Measurements from ENCODE around the gene FAM168B.

Gene FAM168B

DNA sequence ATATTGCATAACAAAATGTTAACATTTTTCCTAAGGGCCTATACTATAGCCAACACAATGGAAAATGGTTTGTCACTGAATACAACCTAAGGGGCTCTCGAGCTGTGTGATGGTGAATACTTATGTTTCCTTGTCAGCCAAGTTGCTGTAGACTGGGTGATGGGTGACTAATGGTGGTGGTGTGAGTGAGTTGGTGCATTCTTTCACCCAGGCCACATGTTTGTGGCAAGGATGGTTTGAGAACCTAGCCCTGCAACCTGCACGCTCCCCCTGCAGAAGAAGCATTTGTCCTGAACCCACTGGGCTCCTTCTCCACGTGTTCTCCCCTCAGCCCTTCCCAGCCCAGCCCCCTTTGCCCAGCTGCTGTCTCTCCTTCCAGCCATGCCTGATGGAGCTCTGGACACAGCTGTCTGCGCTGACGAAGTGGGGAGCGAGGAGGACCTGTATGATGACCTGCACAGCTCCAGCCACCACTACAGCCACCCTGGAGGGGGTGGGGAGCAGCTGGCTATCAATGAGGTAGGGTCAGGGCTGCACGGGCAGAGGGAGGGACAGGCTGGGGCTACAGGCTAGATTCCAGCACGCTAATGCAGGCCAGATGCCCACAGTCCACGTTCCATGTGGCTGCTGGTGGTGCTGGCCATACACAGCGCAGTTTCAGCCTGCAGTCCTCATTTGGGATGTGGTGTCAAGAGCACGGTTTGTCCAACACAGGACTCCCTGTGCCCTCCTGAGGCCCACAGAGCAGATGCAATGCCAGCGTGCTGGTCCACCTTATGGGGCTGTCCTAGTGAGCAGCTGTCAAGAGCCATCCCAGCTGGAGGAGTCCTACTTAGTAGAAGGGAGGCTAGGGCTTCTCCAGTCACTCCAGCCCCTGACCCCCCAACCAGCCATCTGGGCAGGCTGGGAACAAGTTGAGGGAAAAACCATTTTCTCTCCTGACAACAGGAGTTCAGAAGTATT, 65.4 kb downstream of the FAM168B start:
- in situ Hi-C loops (cut with MboI; ENCODE audit: low sequenced_read_pairs) = no loop called here

DNA sequence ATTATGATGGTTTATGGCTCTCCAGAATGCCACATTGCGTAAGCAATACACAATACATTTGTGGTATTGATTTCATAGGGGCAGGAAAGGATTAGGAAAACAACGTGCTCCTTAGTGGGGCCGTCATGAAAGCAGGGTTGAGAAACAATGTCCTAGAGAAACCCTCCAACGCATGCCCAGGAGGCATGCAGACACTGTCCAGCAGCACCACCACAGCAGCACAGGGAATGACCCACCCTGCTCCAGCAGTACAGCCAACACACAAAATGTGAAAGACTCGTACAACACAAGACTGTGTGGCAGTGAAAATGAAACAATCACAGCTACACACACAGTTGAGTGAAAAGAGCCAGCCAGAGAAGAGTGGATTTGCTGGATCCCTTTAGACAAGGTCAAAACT, 66.3 kb downstream of the FAM168B start:
- in situ Hi-C loops (cut with MboI; ENCODE audit: low sequenced_read_pairs) = no loop called here

DNA sequence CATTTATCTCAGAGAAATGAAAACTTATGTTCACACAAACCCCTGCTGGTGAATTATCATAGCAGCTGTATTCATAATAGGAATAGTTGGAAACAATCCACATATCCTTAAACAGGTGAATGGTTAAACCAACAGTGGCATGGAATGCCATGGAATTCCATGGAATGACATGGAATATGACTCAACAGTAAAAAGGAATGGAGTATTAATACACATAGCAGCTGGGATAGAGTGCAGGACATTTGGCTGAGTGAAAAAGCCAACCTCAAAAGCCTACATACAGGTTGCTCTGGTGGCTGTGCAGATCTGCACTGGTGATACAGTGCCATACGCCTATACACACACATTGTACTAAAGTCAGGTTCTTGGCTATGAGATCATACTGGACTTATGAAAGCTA, 69.5 kb downstream of the FAM168B start:
- in situ Hi-C loops (cut with MboI; ENCODE audit: low sequenced_read_pairs) = no loop called here

DNA sequence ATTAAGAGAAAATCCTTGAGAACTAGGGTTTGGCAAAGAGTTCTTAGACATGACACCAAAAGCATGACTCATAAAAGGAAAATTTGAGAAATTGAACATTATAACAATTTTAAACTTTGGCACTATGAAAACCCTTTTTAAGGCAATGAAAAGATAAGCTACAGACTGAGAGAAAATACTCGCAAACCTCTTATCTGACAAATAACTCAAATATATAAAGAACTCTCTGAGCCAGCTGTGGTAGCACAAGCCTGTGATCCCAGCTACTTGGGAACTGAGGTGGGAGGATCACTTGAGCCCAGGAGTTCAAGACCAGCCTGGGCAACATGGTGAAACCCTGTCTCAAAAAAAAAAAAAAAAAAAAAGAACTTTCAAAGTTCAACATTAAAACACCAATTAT, 70.5 kb downstream of the FAM168B start:
- in situ Hi-C loops (cut with MboI; ENCODE audit: low sequenced_read_pairs) = no loop called here

DNA sequence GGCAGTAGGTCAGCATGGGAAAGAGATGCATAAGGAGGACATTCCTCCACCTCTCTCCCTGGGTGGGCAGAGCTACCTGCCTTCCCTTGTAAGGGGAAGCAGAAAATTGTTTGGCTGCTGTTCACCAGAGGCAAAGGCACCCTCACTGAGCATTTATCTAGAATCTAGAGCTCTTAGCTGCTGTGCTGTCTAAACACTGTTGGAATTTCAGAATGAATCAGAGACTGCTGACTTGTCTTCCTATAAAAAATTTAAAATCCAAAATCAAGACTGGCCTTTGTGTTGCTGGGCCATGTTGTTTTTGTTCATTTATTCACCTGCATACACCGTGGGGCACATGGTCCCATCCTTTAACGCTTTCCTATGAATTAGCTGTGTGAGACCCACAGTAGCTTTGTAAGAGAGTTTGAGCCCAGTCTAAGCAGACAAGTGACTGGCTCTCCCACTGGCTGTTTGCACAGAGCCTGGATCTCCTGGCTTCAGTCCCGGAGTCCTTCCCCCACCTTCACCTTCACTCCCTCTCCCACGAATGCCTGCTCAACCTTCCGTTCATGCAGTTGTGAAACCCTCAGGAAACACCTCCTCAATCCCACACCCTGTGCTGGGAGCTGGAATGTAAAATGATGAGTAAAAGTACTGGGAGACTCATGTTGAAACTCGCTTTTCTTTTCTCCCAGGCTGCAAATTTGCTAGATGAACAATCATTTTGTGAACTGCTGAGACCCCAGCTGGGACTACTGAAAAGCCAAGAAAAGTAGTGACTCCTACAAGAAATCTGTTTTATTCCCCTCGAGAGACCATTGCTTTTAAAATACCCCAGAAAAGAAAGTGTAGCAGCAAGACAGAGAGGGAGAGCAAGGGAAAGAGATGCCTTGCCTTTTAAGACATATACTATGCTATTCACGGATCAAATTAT, 76.2 kb downstream of the FAM168B start:
- in situ Hi-C loops (cut with MboI; ENCODE audit: low sequenced_read_pairs) = no loop called here

DNA sequence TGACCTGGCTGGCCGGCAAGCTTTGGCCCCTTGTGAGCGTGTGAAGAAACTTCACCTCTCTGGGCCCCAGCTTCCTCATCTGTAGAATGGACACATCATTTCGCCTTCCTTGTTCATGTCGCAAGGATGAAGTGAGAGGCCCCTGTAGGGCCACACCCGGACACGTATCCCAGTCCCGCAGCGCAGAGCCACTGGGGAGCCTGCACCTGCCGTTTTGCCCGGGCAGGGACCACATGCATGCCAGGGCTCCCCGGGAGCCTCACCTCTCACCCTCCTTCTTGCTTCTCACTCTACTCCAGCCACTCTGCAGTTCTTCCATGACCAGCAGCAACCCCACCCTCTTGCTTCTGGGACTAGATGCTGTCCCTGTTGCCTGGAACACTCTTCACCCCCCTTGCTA, 77.5 kb downstream of the FAM168B start:
- in situ Hi-C loops (cut with MboI; ENCODE audit: low sequenced_read_pairs) = no loop called here

DNA sequence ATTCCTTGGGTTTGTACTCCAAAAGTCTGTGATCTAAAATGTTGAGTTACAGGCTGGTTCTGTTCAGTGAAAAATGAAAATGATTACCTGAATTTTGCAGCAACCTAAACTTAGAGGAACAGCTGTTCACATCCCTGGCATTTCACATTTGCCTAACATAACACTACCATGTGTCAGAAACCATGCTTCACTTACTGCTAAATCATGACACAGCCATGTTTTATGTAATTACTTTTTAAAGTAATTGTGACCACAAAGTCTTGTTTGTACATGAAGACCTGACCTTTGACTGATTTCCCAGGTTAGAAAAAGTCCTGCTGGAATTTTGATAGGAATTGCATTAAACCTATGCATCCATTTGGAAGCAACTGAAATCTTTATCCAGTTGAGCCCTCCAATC, 79.1 kb downstream of the FAM168B start:
- in situ Hi-C loops (cut with MboI; ENCODE audit: low sequenced_read_pairs) = no loop called here

DNA sequence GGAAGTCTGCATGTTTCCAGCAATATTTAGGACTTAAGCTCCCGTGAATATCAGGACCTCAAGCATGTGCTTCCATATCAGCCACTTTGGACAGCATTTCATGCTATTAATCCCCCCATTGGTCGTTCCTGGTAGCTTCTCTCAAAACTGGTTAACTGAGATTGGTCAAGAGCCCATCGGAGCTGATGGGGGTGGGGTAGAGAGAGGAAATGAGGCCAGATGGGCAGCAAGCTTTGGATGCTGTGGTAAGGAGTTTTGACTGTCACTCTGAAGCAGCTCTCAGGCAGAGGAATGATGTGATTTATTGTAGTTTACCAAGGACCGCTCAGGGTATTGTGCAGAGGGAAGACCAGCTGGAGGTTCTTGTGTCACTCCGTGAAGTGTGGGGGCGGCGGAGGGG, 81.8 kb downstream of the FAM168B start:
- in situ Hi-C loops (cut with MboI; ENCODE audit: low sequenced_read_pairs) = no loop called here

DNA sequence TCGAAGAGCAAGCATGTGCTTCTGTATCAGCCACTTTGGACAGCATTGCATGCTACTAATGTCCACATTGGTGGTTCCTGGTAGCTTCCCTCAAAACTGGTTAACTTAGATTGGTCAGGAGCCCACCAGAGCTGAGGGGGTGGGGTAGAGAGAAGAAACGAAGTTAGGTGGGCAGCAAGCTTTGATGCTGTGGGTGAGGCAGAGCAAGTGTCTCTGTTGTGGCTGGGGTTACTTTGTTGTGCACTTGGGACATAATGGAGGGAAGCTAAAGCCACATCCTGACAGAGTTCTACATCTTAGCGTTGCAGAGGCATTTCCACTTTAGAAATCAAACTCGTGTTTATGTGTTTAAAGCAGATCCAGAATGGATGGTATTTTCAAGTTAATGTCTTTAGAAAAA, 82.7 kb downstream of the FAM168B start:
- in situ Hi-C loops (cut with MboI; ENCODE audit: low sequenced_read_pairs) = no loop called here

DNA sequence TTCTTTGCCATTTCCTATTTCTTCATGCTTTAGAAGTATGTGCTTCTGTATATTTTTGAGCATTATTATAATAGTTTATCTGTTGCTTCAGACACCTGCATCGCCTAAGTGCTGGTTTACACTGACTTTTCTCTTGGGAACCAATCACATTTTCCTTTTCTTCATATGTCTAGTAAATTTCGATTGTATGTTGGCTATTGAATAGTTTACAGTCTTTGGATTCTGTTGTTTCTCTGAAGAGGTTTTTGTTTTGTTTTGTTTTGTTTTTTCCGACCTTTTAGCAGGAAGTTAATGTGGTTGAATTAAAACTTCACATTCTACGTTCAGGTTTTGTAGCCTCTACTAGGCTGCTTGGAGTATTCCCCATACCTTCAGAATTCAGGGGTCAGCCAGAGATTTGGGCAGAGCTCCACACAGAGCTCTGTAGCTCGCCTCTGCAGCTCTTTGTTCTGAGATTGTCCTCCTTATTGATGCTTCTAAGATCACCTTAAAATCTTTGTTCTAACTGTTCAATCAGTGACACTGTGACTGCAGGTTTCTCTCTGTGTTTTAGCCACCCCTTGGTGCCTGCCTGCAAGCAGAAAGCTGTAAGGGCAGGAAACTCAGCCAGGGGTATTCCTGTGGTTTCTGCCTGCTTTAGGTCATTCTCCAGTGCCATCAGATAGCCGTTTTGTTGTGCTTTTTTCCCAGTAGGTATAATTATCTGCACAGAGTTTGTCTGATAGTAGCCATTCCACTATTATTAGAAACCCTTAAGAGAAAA, 83.4 kb downstream of the FAM168B start:
- in situ Hi-C loops (cut with MboI; ENCODE audit: low sequenced_read_pairs) = no loop called here

DNA sequence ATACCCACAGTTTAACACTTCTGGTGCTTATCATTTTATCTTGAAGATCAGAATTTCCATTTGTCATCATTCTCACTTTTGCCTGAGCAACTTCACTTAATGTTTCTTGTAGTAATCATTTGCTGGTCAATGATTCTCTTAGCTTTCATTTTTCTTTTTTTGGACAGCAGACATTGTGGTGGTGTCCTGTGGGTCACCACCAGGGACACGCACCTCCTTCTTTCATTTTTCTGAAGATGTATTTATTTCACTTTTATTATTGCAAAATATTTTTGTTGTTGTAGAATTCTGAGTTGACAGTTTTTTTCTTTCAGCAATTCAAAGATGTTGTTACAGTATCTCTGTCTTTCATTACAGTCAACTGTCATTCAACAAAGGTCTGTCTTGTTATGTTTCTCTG, 84.3 kb downstream of the FAM168B start:
- in situ Hi-C loops (cut with MboI; ENCODE audit: low sequenced_read_pairs) = no loop called here

DNA sequence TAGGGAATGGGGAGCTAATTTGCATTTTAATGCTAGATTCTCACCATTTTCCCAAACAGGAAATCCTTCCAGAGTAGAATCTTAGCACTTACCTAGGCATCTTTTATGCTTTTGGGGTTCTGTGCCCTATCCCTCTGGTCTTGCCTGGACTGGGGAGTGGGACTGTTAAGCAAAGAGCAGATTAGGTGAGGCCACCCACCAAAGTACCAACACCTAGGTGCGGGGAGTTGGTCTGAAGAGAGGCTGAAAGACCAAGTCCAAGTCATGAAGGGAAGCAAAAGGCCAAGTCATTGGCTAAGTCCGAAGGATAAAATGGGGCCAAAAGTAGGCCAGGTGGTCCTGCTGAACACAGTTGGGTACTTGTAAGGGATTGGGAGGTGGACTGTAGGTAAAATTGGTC, 86.7 kb downstream of the FAM168B start:
- in situ Hi-C loops (cut with MboI; ENCODE audit: low sequenced_read_pairs) = no loop called here

DNA sequence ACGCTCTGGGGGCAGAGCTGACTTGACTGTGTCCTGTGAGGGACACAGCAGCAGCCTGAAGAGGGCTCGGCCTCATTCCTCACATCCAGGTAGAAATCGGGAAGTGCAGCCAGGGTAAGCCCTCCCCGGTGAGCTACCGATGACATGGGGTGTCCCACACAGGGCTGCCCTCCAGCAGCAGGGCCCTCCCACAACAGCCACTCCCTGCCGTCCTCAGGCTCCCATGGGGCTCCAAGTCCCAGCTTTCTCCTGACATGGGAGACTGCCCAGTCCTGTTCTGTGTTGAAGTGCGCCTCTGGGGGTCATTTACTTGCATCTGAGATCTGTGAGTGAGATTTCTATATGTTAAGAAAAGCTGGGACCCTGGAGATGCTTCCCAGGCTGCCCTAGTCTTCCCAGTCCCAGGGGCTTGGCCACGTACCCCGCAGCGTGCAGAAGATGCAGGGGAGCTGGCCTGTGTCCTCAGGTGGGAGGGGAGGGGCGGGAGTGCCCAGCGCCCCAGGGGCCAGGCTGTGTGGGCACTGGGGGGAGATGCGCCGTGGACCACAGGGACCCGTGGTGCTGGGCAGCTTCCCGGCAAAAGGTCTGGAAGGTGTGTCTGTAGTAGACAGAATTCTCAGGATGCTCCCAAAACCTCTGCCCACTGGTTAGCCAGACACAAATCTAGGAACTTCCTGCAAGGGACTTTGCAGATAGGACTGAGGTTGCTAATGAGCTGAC, 87.9 kb downstream of the FAM168B start:
- in situ Hi-C loops (cut with MboI; ENCODE audit: low sequenced_read_pairs) = no loop called here

DNA sequence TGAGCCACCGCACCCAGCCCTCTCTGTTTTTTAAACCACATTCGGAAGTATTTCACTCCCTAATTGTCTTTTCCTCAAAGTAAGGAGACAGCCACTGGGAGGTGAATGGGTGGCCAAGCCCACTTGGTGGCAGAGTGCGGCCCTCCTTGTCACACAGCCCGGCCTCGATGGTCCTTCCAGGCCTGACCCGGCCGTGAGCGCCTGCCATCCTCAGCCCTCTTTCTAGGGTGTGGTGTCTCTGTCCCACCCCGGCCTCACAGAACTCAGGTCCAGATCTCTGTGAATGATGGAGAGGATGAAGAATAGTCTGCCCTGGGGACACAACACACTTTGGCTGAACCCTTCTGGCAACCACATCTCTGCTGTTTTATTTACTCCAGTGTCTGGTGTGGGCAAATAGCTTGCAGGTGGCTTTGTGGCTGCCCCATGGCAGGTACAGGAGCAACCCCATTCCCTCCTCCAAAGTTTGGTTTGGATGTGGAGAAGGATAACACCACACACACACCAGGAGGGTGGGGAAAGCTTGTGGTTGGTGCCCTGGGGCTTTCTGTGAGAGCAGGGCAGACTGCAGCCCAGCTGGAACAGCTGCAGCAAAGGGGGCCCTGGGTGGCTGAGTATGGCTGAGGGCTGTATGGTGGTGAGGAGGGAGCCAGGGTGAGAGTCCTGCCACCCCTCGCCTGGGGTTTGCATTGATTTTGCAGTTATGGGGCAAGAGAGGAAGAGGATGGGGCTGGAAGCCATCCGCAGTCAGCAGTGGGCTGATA, 88.6 kb downstream of the FAM168B start:
- in situ Hi-C loops (cut with MboI; ENCODE audit: low sequenced_read_pairs) = no loop called here

DNA sequence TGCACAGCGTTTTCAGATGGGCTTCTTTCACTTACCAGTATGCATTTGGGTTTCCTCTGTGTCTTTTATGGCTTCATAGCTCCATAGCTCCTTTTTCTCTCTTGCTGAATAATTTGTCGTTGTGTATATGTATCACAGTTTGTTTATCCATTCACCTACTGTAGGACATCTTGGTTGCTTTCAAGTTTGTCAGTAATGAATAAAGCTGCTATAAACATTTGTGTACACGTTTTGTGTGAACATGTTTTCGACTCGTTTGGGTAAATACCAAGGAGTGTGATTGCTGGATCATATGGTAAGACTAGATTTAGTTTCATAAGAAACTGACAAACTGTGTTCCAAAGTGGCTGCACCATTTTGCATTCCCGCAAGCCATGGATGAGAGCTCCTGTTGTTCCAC, 94.7 kb downstream of the FAM168B start:
- in situ Hi-C loops (cut with MboI; ENCODE audit: low sequenced_read_pairs) = no loop called here
